Measurements from ENCODE around the gene GREB1L.

GRCh38 chr18:21336846-21337245 is 94.8 kb downstream of the GREB1L start:
- TF ChIP-seq CTCF (IDR thresholded peaks at IDR 0.05) (no peak), POLR2A (IDR thresholded peaks at IDR 0.05) (no peak)
